Left ventricle myocardium inferior (tissue), 1 donor: Measurements from ENCODE around the gene DCBLD1. TPM values are rescaled to one million over a fixed set of nuclear protein-coding genes. Genes with fewer than 3 reads are reported as not detected.
"Not testable (repeated sequence)": the region's sequence is repeated elsewhere in the genome, so short reads cannot be mapped to it uniquely, and the experiment has no call there.

Experiments used
- DNase-seq: peaks from one replicate; pipeline ENCODE4 v3.0.0-alpha.2; 2020
- H3K27ac ChIP-seq: fragments of 200-600 bp; replicated peaks from 2 replicates; pipeline ENCODE4 v1.8.0; 2021
- H3K27me3 ChIP-seq: fragments of 200-600 bp; 2 replicates; pipeline ENCODE4 v1.8.0; 2021; ENCODE audit warnings: low read depth
- H3K36me3 ChIP-seq: fragments of 200-600 bp; 2 replicates; pipeline ENCODE4 v1.8.0; 2021
- H3K4me1 ChIP-seq: fragments of 200-600 bp; 2 replicates; pipeline ENCODE4 v1.8.0; 2021
- H3K4me3 ChIP-seq: fragments of 200-600 bp; 2 replicates; pipeline ENCODE4 v1.8.0; 2021; ENCODE audit warnings: mild to moderate bottlenecking, moderate library complexity
- H3K9me3 ChIP-seq: fragments of 200-600 bp; replicated peaks from 2 replicates; pipeline ENCODE4 v1.8.0; 2021
- CTCF ChIP-seq: fragments of 200-600 bp; IDR thresholded peaks from 2 replicates; pipeline ENCODE4 v1.8.0; 2021; ENCODE audit warnings: antibody characterized with exemption, mild to moderate bottlenecking, borderline replicate concordance
- intact Hi-C: fragments of 100-400 bp; cut with micrococcal nuclease; formaldehyde crosslinking; loops from one replicate; pipeline ENCODE4 v1.11.0; 2022
- total RNA-seq: library from RNA; stranded (reverse); fragmentation: NEBNext Ultra II Directional; extraction: Animal tissue kit (Norgen Biotek cat#: 25700); gene quantifications from one replicate; pipeline ENCODE4 v1.2.1, GENCODE V29; 2021
- donor health status: DM: no; HTN: yes; CAD: no; lungs with severe emphysema.

Gene DCBLD1
- total RNA-seq, 1 donor from 2014 or later = 5.5 TPM

GRCh38 chr6:117465691-117466090, 16.8 kb upstream of the DCBLD1 start:
- no peaks in the 10 kb centered on the region for H3K9me3 ChIP-seq
- no peak for DNase-seq
- no peak for TF ChIP-seq CTCF
- H3K4me3 ChIP-seq = no peak overlapping the region
- no peaks in the 10 kb centered on the region for H3K4me1 ChIP-seq
- H3K36me3 ChIP-seq = no peaks in the 10 kb centered on the region
- H3K27ac ChIP-seq = no peak overlapping the region
- intact Hi-C loops = no loop called here
- peaks cover 2% of the 10 kb centered on the region for H3K27me3 ChIP-seq

DNA sequence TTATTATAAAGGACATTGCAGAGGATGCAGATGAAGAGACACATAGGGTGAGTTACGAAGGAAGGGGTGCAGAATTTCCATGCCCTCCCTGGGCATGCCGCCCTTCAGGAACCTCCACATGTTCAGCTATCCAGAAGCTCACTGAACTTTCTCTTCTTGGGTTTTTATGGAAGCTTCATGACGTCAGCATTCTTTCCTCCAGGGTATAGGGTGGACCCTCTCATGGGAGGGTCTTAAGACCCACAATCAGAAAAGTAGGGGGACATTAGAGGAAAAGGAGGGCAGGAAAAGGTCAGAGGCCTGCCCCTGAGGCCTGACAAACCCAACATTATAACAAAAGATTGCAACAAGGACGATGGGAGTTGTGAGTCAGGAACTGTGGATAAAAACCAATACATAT, 14.6 kb upstream of the DCBLD1 start:
- Histone ChIP-seq H3K27me3 (peaks cover 5% of the 10 kb centered on the region), H3K4me1 (no peaks in the 10 kb centered on the region), H3K4me3 (no peak overlapping the region), H3K27ac (no peak overlapping the region), H3K36me3 (no peaks in the 10 kb centered on the region), H3K9me3 (no peaks in the 10 kb centered on the region)
- no peak for TF ChIP-seq CTCF
- DNase-seq = no peak
- intact Hi-C loops = no loop called here

DNA sequence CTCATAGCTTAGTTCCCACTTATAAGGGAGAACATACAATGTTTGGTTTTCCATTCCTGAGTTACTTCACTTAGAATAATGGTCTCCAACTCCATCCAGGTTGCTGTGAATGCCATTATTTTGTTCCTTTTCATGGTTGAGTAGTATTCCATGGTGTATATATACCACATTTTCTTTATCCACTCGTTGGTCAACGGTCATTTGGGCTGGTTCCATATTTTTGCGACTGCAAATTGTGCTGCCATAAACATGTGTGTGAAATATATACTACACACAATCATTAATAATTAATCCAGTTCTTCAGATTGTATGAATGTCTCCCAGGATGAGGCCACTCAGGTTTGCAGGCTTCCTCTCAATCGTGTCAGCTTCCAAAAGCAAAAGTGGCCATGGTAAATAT, 13.9 kb upstream of the DCBLD1 start:
- intact Hi-C loops, H3K27ac ChIP-seq, H3K4me3 ChIP-seq: not testable (repeated sequence)

DNA sequence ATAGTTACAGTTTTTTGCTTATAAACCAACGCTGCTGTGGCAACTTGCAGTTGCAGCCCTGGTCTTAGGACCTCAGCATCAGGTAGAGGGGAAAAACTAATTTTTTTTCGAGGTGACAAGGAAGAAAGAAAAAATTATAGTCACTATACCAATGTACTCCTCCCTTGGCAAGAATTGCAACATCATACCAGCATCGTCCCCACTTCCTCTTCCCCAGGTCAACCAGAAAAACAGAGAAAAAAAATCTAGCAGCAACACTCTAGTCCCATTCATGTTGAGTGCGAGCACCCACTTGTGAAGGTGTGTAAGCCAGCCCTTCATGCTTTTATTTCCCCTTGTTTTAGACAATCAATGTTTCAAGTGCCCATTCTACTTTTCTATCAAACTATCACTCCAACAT, 13.1 kb upstream of the DCBLD1 start:
- H3K36me3 ChIP-seq = no peaks in the 10 kb centered on the region
- peaks cover 5% of the 10 kb centered on the region for H3K27me3 ChIP-seq
- no peak for DNase-seq
- no peak for TF ChIP-seq CTCF
- intact Hi-C loops = no loop called here
- H3K27ac ChIP-seq = no peak overlapping the region
- no peaks in the 10 kb centered on the region for H3K9me3 ChIP-seq
- H3K4me3 ChIP-seq = no peak overlapping the region
- no peaks in the 10 kb centered on the region for H3K4me1 ChIP-seq

More for the DNA sequence above, 13.9 kb upstream of the DCBLD1 start:
- not testable (repeated sequence) for H3K27me3 ChIP-seq, DNase-seq, H3K36me3 ChIP-seq, H3K9me3 ChIP-seq, H3K4me1 ChIP-seq

DNA sequence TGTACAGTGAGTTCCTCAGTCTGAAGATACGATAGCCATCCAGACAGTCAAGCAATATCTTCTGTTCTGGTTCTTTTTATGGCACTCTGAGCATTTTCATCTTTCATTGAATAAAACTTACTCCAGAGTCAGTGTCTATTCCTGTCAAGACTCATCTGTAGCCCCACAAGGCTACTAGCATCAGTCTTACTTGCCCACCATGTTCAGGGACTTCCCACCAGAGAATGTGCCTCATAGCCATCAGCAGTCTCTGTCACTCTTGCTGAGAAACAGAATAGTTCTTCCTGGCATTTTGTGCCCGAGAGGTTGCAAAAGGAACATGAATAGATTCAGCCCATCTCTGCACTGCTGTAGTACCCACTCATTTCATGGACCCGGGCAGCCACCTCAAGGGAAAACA, 12.7 kb upstream of the DCBLD1 start:
- Histone ChIP-seq H3K36me3 (no peaks in the 10 kb centered on the region), H3K4me3 (no peak overlapping the region), H3K27ac (no peak overlapping the region), H3K27me3 (peaks cover 5% of the 10 kb centered on the region), H3K9me3 (no peaks in the 10 kb centered on the region), H3K4me1 (no peaks in the 10 kb centered on the region)
- intact Hi-C loops = no loop called here
- TF ChIP-seq CTCF = no peak
- DNase-seq = no peak

- Histone ChIP-seq H3K4me3 (no peak overlapping the region), H3K4me1 (no peaks in the 10 kb centered on the region), H3K27me3 (peaks cover 5% of the 10 kb centered on the region), H3K36me3 (no peaks in the 10 kb centered on the region), H3K27ac (no peak overlapping the region), H3K9me3 (no peaks in the 10 kb centered on the region)
- intact Hi-C loops = no loop called here
- DNase-seq = no peak
- no peak for TF ChIP-seq CTCF
These were observed 9.8 kb upstream of the DCBLD1 start for GRCh38 chr6:117472667-117473066.
